Liver (tissue), 3 donors: Measurements from ENCODE around the gene SPIRE2.

Source experiments
- CTCF ChIP-seq: fragments of 150-350 bp; IDR thresholded peaks from 2 replicates; pipeline ENCODE4 v1.5.1; 2017; ENCODE audit warnings: improper control_type of control experiment, low read depth, low read length; ENCODE audit not compliant: missing input control
- TAF1 ChIP-seq: conservative IDR thresholded peaks from 2 replicates; pipeline ENCODE4 v1.6.1; 2016; ENCODE audit warnings: antibody characterized with exemption, mild to moderate bottlenecking
- donor health status: healthy.
- donor health status: healthy.

- TF ChIP-seq CTCF (no peak), TAF1 (no peak)
Observed at GRCh38 chr16:89892055-89892630, 63.9 kb downstream of the SPIRE2 start.
